OCI-M2 (cell line): ENCODE measurements around the gene DENND10.
A peak's percentile ranks its signal among the peaks of the same experiment; 100 is the strongest.
"Not testable (repeated sequence)": the region's sequence is repeated elsewhere in the genome, so short reads cannot be mapped to it uniquely, and the experiment has no call there.

Experiments
- DNase-seq: peaks from one replicate; lab custom pipeline; 2025; ENCODE audit not compliant: unreplicated experiment; lab: John Stamatoyannopoulos, UW

DENND10 gene

DNA sequence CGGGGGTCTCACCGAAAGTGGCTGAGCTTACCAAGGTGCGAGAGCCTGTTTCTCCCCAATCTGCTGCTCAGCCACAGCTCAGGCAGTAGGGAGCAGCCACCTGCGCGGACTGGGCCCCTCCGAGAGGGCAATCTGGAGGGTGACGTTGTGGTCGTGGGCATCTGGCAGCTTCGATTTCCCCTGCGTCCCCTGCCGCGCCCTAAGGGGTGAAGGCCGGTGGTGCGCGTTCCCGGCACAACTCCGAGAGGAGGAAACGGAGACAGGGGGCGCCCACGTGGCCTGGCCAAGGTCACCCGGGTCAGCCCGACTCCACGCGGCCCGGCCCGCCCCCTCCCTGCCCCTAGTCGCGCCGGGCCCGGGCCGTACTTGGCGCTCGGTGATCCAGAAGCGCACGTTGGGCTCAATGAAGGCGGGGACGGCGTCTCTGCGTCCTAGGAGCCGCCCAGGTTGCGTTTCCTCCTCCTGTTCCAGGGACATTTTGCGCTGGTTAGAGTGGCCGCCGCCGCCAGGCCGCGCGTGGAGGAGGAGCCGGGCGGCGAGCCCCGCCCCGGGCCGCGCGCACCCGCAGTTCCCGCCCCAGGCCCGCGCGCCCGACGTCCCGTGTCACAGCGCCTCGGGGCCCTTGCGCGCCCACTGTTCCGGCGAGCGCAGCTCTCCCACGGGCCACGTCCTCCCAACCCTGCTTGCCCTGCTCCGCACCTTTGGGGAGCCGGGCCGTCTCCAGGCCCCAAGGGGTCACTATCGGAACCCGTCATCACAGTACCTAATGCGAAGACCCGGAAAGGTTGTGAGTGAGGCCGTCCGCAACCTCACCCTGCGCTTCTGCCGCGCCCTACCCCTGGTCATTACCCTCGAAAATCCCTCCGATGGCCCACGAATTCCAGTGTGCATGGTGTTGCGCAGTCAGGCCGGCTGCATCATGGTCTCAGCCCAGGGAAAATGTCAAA lies 61.5 kb downstream of the DENND10 start, which contains the start of gene SFXN4:
Gene SFXN4, minus strand, starts transcription at position 544 of the 947 bp plus-strand sequence. Its CDS starts 67 bp downstream, at position 477.
- no peak for DNase-seq

GRCh38 chr10:119166118-119166500 lies 62.2 kb downstream of the DENND10 start:
- no peak for DNase-seq

GRCh38 chr10:119166564-119166963 lies 62.7 kb downstream of the DENND10 start:
- no peak for DNase-seq

- no peak for DNase-seq
Measured at GRCh38 chr10:119167041-119167440, 63.1 kb downstream of the DENND10 start.

GRCh38 chr10:119174109-119174508 lies 70.2 kb downstream of the DENND10 start:
- no peak for DNase-seq

GRCh38 chr10:119176166-119176565 lies 72.3 kb downstream of the DENND10 start:
- no peak for DNase-seq

DNA sequence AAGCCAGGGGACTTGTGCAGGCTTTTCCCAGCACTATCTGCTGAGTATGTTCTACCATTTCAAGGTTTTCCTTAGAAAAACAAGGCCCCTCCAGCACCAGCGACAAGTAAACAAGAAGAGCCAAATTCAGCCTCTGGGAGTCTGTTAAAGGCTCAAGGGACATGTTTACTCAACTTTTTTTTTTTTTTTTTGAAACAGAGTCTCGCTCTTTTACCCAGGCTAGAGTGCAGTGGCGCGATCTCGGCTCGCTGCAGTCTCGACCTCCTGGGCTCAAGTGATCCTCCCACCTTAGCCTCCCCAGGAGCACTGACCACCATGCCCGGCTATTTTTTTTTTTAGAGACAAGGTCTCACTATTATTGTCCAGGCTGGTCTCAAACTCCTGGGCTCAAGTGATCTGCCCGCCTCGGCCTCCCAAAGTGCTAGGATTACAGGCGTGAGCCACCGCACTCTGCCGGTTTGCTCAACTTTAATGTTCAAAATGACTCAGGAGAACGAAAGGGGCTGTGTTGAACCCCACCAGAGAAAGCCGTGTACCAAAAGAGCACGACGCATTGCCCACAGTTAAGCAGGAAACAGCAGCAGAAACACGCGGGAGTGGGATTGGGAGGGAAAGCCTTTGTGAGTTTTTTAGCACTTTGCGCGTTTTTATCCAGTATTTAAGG lies 73.9 kb downstream of the DENND10 start:
- no peak for DNase-seq

- DNase-seq = peak; percentile 63
Measured at GRCh38 chr10:119178372-119179119, 74.6 kb downstream of the DENND10 start, which contains the start of gene PRDX3. Gene PRDX3 (minus strand): TSS chr10:119178812. CDS start chr10:119178790, 22 bp downstream.

DNA sequence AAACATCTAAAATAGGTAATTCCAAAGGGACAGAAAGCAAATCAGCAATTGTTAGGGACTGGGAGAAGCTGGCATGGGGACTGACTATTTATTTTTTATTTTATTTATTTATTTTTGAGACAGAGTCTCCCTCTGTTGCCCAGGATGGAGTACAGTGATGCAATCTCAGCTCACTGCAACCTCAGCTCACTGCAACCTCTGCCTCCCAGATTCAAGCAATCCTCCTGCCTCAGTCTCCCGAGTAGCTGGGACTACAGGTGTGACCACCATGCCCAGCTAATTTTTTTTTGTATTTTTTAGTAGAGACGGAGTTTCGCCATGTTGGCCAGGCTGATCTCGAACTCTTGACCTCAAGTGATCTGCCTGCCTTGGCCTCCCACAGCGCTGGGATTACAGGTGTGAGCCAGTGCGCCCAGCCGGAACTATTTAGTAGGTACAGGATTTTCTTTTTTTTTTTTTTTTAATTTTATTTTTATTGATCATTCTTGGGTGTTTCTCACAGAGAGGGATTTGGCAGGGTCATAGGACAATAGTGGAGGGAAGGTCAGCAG lies 77.0 kb downstream of the DENND10 start:
- DNase-seq = not testable (repeated sequence)

- DNase-seq = no peak
Measured at GRCh38 chr10:119183664-119184412, 79.9 kb downstream of the DENND10 start.
